Fibroblast of villous mesenchyme (primary cell): ENCODE measurements around the gene ARFGAP2. TPM values are rescaled to one million over a fixed set of nuclear protein-coding genes. Genes with fewer than 3 reads are reported as not detected.
"Not testable (repeated sequence)": the region's sequence is repeated elsewhere in the genome, so short reads cannot be mapped to it uniquely, and the experiment has no call there.

Experiments used
- DNase-seq: peaks from one replicate; pipeline ENCODE4 v3.0.0-alpha.2; 2010; ENCODE audit warnings: low read depth
- H3K4me3 ChIP-seq: 2 replicates; pipeline ENCODE4 v1.5.1; 2011; ENCODE audit warnings: low read depth, mild to moderate bottlenecking, low read length
- CTCF ChIP-seq: IDR thresholded peaks from 2 replicates; pipeline ENCODE4 v1.5.1; 2012; ENCODE audit warnings: low read depth, mild to moderate bottlenecking, low read length; ENCODE audit not compliant: insufficient read depth
- total RNA-seq: library from RNA; depleted of rRNA; stranded (reverse); fragments of >200 nt; gene quantifications from 2 replicates; pipeline ENCODE4 v1.2.3, GENCODE V29; 2012

Gene ARFGAP2
- total RNA-seq, 1 donor = 112 TPM

GRCh38 chr11:47213950-47214565 is 37.4 kb upstream of the ARFGAP2 start:
- peak; percentile 84 for DNase-seq
- peak overlapping the region; percentile 69 for H3K4me3 ChIP-seq
- TF ChIP-seq CTCF = no peak

- H3K4me3 ChIP-seq = no peak overlapping the region
- no peak for DNase-seq
- no peak for TF ChIP-seq CTCF
Measured at GRCh38 chr11:47212938-47213337, 36.3 kb upstream of the ARFGAP2 start.

- DNase-seq = no peak
- no peak for TF ChIP-seq CTCF
- H3K4me3 ChIP-seq = no peak overlapping the region
Measured at GRCh38 chr11:47208628-47209027, 31.9 kb upstream of the ARFGAP2 start.

- not testable (repeated sequence) for H3K4me3 ChIP-seq, DNase-seq
Measured at GRCh38 chr11:47208008-47208552, 31.4 kb upstream of the ARFGAP2 start.

GRCh38 chr11:47207459-47207858 is 30.8 kb upstream of the ARFGAP2 start:
- no peak overlapping the region for H3K4me3 ChIP-seq
- no peak for DNase-seq
- TF ChIP-seq CTCF = no peak

- not testable (repeated sequence) for DNase-seq, H3K4me3 ChIP-seq
Measured at GRCh38 chr11:47206577-47206976, 29.9 kb upstream of the ARFGAP2 start.

- DNase-seq = peak; percentile 42
- H3K4me3 ChIP-seq = no peak overlapping the region
Measured at GRCh38 chr11:47204637-47204989, 27.9 kb upstream of the ARFGAP2 start.

More at GRCh38 chr11:47204637-47204989, 27.9 kb upstream of the ARFGAP2 start:
- TF ChIP-seq CTCF = no peak
